Stimulated activated CD8-positive, alpha-beta memory T cell treated with anti-CD3 and anti-CD28 coated beads, Interleukin-12 subunit alpha, Interleukin-12 subunit beta, amount 100 ng/mL, for 24 hours (primary cell): ENCODE results near the gene CLEC2L.
"Not testable (repeated sequence)": the region's sequence is repeated elsewhere in the genome, so short reads cannot be mapped to it uniquely, and the experiment has no call there.

ENCODE experiments used
- DNase-seq: peaks from one replicate; pipeline ENCODE4 v3.0.0-alpha.2; 2020; ENCODE audit errors: extremely low read depth

The CLEC2L gene

DNA sequence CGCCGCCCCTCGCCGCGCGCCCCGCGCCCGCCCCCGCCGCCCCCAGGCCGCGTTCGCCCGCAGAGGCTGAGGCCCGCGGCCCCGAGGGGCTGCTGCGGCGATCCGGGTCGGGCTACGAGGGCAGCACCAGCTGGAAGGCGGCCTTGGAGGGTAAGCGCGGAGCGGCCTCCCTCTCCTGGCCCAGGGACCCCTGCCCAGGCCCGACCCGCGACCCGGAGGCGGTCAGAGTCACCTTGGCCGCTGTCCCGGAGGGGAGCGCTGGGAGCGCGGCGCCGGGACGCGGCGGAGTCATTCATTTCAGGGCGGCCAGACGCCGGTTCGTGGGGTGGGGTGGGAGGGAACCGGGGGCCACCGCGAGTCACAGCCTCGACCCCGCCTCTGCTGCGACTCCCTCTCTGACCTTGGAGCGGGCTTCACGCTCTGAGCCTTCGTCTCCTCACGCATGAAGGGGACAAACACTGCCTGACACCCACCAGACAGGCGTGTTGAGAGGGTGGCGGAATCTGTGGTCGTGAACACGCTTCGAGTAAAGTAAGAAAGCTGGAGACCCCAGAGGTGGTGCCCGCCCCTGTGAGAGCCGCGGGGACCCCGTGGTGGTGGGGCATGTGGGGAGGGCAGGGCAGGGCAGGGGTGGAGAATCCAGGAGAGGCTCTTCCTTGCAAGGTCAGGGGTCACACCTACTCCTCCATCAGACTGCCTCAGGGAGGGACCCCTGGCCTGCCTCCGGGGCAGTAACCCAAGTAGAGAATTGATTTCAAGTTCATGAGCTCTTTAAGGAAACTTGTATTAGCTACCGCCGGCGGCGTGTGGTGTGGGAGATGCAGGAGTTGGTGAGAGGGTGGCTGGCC lies 707 bp downstream of the CLEC2L start:
- no peak for DNase-seq

DNA sequence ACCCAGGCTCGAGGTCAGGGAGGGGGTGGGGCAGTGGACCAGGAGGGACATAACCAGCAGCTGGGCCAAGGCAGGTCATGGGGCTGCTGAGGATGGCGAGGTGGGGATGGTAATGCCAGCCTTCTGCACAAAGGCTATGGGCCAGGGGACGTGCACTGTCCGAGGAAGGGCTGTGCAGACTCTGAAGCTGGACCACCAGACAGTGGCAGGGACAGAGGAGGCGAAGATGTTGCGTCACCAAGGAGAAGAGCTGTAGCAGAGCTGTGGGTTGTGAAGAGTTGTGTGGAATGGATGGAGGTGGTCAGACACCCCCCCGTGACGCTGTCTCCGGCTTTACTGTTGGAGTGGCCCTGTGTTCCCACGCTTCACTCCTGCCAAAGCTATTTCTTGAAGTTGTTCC lies 1.8 kb downstream of the CLEC2L start:
- DNase-seq, result no peak

DNA sequence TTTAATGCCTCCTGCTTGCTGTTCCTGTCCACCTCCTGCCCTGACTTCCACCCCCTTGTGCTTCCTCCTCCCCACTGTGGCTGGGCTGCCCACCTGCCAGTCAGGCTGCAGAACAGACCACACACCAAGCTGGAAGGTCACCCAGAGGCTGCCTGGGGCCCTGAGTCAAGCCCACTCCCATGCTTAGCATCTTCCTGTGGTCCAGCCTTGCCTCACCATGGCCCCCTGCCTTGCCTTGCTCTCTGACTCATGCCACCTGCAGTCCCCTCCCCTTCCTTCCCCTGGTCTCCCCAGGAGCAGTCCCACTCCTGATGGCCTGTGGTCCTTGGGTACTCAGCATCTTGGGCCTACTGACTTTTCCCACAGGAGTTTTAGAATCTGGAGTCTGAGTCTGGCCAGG lies 2.3 kb downstream of the CLEC2L start:
- DNase-seq, result no peak

DNA sequence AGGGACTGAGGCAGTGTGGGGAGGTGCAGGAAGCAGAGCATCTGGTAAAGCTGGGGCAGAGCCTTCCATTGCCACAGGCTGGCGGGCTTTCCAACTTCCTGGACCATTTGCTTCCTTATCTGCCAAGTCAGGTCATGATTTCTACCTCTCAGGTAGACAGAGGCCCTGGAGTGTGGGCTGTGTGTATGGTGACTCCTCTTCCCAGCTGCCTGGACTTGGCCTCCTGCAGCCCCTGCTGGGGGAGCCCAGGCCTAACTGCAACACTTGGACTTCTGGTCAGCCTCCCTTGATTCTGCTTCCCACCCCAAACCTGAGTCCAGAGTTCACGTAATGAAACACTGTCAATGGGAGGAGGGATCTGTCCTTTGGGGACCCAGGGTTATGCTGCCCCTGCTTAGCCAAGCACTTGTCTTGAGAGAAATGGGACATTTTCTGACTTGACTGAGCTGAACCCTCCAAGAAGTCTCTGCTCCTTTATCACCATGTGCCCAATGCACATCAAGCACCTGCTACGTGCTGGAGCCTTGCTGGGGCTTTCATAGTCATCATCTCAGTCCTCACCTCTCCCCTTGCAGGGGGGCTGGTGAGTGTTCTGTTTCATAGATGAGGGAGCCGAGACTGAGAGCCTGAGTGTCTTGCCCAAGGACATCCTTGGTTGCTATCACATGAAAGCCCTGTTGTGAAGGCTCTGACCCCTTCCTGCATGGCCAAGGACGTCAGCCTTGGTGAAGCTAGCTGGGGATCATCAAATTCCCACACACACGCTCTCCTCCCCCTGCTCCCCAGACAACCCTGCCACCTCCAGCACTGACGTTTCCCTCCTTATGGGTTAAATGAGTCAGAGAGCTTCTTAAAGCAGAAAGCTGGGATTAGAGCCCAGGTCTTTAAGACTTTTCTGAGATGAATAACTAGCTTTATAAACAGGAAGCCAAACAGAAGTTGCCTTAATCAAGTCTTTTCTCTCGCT lies 3.4 kb downstream of the CLEC2L start:
- no peak for DNase-seq

DNA sequence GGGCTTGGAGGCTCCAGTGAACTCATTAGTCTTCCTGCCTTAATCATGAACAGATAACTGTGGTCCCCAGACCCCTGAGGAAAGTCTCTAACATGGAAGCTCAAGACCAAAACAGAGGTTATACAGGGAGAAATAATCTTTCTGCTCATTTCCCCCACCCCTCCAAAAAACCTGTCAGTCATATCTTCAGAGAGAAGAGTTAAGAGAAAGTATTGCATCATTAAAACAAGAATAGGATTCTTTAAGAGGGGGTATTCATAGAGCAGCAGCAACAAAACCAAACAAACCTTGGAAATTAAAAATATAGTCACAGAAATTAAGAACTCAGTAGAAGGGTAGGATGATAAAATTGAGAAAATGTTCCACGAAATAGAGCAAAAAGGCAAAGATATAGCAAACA lies 7.6 kb downstream of the CLEC2L start:
- DNase-seq, result no peak

DNA sequence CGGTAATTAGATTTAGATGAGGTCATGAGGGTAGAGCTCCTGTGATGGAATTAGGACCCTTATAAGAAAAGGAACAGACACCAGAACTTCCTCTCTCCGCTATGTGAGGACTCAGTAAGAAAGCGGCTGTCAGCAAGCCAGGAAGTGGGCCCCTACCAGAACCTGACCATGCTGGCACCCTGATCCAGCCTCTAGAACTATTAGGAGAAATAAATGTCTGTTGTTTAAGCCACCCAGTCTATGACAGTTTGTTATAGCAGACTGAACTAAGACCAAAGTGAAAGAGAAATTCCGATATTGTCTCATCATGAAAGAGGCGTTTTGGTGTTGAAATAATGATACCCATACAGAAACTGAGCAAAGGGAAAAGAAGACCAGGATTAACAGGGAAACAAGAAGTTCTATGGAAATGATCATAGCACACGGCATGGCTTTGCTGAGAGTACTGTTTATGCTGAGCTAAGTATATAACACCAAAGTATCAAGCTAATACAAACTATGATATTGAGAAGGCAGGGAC lies 9.2 kb downstream of the CLEC2L start:
- DNase-seq, result no peak

DNA sequence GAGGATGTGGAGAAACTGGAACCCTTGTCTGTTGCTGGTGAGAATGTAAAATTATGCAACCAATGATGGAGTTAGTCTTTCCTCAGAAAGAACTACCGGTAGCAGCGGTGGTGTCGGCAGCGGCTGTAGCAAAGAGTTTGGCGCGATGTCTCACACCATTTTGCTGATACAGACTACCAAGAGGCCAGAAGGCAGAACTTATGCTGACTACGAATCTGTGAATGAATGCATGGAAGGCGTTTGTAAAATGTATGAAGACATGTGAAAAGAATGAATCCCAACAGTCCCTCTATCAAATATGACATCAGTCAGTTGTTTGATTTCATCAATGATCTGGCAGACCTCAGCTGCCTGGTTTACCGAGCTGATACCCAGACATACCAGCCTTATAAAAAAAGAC lies 10.6 kb downstream of the CLEC2L start:
- no peak for DNase-seq

DNA sequence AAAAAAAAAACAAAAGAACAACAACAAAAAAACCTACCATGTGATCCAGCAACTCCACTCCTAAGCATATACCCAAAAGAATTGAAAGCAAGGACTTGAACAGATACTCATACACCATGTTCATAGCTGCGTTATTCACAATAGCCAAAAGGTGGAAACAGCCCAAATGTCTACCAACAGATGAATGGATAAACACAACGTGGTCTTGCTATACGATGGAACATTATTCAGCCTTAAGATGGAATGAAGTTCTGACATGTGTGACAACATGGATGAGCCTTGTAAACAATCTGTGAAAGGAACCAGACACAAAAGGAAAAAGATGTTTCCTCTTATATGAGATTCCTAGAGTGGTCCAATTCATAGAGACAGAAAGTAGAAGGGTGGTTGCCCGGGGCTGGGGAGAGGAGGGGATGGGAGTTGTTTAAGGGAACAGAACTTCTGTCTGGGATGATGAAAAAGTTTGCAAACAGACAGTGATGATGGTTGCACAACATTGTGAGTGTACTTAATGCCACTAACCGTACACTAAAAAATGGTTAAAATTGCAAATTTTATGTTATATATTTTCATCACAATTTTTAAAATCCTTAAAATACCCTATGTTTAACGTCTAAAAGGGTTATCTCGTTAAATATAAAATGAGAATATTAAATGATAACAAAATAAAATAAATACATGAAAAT lies 11.6 kb downstream of the CLEC2L start:
- no peak for DNase-seq

DNA sequence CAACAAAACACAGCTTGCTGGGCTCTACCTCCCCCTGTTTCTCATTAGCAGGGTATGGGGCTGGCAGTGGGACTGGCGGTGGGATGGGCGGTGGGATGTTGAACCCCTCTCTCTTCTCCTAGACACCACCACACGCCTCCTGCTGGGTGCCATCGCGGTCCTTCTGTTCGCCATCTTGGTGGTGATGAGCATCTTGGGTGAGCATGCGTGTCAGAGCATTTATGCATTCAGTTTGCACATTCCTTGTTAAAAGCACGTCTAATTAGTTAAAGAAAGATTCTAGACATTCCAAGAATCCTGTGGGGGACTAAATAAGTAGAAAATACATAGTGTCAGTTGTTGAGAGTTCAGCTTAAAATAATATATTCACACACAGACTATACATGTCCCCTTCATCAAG lies 12.7 kb downstream of the CLEC2L start:
- DNase-seq, result no peak

DNA sequence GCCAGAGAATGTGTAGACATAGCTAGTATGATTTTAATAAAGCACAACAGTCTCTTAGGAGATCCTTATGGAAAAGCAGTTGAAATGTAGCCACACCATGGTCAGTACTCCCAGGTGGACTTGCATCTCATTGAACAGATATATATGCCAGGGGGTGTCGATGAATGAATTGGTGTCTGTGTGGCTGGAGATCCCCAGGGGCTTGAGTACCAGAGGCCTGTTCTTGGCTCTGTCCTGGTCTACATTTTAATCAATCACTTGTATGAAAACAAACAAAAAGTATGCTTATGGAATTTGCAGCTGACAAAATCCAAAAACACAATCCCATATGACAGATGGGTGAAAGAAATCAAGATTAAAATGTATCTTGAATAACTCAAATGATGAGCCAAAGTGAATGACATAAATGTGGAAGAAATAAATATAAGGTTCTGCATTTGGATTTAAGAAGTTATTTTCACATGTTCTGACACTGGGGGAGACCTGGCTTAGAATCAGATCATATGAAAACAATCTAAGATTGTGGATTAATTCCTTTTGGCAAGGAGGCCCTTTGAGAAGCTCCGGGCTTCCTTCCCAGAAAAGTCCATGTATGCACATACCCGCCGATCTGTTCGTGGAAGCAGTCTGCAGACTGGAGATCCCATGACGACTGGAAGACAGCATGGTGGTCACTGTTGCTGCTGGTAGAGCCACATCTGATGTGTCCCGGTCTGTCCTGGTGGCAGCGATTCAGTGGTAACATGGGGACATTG lies 15.6 kb downstream of the CLEC2L start:
- DNase-seq, result no peak

DNA sequence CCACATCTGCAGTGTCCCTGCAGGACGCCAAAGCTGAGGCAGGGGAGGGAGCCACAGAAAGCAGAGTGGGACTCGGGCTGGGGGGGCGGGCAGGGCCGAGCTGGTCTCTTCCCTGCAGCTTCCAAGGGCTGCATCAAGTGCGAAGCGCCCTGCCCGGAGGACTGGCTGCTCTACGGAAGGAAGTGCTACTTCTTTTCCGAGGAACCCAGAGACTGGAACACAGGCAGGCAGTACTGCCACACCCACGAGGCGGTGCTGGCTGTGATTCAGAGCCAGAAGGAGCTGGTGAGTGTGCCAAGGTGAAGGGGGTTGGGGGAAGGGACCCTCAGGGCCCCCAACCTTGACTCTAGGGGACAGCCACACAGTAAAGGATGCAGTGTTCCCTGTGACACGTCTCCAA lies 16.7 kb downstream of the CLEC2L start:
- no peak for DNase-seq

DNA sequence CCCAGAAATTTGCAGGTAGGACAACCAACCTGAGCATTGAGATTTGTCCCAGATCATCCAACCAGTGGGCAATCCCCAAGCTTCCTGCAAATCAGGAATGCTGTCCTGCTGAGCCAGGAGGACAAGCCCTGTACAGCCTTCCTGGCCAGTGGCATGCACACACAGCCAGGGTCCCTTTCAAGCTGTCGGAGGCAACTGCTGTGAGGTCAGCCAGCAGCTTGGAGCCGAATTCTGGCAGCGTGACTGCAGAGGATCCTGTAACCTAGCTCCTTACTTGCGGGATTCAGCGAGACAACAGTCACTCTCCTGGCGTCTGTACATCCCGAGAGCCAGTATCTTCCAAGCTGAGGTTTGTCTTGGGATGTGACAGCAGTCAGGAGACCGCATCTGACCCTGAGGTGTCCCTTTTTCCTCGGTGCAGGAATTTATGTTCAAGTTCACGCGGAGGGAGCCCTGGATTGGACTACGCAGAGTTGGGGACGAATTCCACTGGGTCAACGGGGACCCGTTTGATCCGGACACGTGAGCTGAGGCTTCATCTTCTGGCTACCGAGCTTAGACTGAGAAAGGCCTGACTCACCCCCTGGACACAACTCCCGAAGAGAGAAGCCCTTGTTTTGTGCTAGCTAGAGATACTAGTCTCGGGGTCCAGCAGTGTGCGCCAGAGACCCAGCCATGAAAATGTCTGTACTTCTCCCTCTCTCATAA lies 18.3 kb downstream of the CLEC2L start:
- no peak for DNase-seq

DNA sequence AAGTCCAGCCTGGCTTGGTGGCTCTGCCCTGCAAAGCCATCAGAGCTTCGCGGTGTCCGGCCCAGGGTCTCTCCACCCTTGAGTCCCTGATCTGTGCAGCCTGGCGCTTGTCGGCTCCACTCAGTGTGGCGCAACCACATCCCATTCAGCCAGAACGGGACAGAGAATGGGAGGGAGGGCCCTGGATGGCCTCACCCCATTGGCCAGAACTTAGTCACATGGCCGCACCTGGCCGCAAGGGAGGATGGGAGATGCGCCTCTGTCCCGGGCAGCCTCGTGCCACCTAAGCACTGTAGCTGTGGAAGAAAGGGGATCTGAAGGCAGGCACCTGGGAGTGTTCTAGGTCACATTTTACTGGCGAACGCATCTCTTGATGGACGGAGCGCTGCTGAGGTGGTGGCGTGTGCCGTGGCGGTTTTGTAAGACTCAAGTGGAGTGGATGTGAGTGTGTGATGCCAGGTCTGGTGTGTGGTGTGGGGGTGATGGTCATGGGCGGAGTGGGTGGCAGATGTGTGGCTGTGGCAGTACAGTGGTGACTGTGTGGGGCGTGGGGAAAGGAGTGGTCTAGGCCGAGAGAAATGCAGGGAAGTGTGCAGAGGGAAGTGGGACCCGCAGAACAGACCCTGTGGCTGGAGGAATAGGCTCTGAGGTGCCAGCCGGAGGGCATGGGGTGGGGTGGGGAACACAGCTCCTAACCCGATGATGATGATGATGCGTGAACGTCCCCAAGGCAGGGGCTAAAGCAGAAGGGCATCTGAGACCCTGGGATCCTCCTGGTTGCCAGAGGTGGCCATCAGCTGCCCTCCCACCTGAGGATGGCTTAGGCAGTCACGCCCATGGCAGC lies 19.0 kb downstream of the CLEC2L start:
- no peak for DNase-seq

DNA sequence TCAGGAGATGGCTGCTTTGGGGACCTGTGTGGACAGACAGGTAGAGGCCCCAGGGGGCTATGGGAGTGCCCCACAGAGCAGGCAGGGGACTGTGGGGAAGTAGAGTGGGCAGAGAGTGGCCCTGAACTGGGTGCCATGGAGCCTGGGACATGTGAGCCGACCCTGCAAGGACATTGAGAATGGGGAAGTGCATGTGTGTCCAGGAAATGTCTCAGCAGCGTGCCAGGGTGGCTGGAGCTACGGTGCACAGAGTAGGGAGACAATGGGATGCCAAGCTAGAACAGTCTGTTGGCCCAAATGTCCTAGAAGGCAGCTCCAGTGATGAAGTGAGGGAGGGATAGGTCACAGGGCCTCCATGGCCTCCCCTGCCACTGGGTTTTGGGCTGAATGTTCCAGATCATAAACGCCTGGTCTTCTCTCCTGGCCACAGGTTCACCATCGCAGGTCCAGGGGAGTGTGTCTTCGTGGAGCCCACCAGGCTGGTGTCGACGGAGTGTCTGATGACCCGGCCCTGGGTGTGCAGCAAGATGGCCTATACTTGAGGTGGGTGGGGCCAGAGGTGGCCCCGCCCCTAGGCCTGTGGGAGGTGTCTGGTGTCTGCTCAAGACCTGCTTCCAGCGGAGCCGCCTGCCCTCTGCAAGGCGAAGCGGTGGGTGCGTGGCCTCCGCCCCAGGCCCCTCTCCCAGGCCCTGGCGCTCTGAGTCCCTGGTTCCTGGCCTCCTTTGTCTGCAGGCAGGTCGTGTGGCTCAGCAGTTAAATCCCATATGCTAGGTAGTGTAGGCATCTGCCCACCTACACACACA lies 20.5 kb downstream of the CLEC2L start:
- no peak for DNase-seq

DNA sequence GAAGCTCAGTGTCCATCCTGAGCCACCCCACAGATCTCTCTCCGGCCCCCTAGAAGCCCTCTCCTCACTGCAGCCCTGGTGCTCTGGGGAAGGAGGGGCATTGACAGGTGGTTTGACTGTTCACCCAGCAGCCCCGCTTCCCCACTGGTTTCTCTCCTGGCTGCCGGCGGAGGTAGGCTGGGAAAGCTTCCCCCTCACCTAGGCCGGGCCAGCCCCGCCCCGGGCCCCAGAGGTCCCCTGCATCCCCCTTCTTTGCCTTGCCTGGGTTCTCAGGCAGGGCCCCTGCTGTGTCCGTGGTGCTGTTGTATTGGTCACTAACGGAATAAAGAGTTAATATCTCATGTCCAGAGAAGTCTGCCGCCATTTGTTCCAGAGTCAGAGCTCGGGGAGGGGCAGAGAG lies 21.2 kb downstream of the CLEC2L start:
- no peak for DNase-seq

DNA sequence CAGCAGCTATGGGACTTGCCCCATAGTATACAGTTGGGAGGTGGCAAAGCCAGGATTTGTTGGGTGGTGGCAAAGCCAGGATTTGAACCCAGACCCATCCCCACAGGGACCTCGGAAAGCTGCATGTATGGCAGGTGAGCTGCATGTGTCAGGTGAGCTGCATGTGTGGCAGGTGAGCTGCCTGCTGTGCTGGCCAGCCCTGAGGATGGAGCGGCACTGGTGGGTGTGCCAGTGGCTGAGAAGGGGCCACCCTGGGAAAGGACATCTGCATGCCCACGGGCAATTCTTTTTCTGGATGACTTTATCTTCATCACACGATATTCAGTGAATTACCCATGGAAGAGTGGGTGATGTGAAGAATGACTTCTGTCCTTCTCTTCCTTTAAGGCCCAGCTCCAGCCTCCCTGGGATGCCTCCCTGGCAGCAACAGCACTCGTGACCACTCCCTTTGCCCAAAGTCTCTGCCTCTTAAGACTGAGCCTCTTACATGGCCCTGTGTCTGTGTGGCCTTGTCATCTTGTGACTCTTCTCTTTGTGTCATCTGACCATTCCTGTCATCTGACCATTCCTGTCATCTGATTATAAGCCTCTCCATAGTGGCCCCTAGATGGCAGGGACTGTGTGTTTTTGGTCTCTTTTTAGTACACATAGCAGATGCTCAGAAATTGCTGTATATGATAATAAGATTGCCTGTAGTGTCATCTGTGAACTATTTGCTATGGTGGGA lies 25.0 kb downstream of the CLEC2L start:
- no peak for DNase-seq

DNA sequence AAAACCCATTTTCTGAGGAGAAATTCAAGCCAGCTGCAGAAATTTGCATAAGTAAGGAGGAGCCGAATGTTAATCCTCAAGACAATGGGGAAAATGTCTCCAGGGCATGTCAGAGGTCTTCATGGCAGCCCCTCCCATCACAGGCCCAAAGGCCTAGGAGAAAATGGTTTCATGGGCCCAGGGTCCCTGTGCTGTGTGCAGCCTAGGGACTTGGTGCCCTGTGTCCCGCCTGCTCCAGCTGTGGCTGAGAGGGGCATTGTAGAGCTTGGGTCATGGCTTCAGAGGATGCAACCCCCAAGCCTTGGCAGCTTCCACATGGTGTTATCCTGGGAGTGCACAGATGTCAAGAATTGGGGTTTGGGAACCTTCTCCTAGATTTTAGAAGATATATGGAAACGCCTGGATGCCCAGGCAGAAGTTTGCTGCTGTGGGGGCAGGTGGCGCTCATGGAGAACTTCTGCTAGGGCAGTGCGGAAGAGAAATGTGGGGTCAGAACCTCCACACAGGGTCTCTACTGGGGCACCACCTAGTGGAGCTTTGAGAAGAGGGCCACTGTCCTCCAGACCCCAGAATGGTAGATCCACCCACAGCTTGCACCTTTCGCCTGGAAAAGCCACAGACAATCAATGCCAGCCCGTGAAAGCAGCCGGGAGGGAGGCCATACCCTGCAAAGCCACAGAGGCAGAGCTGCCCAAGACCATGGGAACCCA lies 30.7 kb downstream of the CLEC2L start:
- not testable (repeated sequence) for DNase-seq
